Astrocyte (in vitro differentiated cells and primary cell): Measurements from ENCODE around the gene RABEP1.

ENCODE experiments used
- CTCF ChIP-seq: IDR thresholded peaks from 2 replicates; pipeline ENCODE4 v1.5.1; 2011; ENCODE audit warnings: low read depth, mild to moderate bottlenecking, inconsistent platforms, low read length, moderate library complexity; ENCODE audit not compliant: insufficient read depth
- EZH2 ChIP-seq: IDR thresholded peaks from 2 replicates; pipeline ENCODE4 v1.6.1; 2012; ENCODE audit warnings: mild to moderate bottlenecking, low read length, inconsistent platforms; ENCODE audit not compliant: insufficient read depth

GRCh38 chr17:5272322-5272721 is 9.8 kb upstream of the RABEP1 start:
- TF ChIP-seq CTCF (no peak), EZH2 (no peak)
